HG03342 (cell line): Measurements from ENCODE around the gene IL31.
"Not testable (repeated sequence)": the region's sequence is repeated elsewhere in the genome, so short reads cannot be mapped to it uniquely, and the experiment has no call there.

ENCODE experiments used
- ATAC-seq: cut with Tn5 transposase; IDR thresholded peaks from one replicate; pipeline ENCODE4 v1.9.1; 2021; ENCODE audit warnings: mild to moderate bottlenecking, moderate library complexity; ENCODE audit not compliant: unreplicated experiment

The IL31 gene

DNA sequence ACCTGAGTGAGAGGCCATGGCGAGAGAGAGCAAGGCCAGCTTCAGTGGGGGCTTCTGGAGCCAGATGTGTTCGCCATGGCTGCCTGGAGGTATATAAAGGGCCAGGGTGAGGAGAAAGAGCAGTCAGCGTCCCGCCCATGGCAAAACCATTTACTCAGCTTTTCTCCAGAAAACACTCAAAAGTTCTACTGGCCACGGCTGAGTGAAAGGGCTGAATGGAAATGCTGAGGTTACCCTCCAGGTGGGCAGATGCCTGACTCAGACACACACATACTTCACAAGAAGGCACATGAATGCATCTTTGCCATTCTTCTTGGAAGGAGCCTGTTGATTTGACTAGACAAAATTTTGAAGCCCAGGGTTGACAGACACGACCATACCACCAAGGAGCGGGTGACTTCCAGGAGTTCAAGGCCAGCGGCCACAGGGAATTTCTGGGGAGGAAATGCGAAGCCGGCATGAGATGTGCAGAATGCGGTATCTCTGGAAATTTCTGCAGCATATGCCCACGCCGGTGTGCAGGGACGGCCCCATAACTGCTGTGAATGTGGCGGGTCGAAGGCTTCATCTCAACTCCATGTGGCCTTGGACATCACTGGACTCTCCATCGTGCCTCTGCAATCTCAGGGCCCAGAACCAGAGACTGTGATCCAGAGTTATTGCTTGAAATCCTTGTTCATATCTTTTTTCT is at the start of gene IL31:
TSS of gene IL31 (minus strand) at position 67 of the 691 bp plus-strand sequence. CDS start at position 18, 49 bp downstream.
- no peak for ATAC-seq

GRCh38 chr12:122216445-122216844 is 42.4 kb upstream of the IL31 start:
- ATAC-seq: no peak

DNA sequence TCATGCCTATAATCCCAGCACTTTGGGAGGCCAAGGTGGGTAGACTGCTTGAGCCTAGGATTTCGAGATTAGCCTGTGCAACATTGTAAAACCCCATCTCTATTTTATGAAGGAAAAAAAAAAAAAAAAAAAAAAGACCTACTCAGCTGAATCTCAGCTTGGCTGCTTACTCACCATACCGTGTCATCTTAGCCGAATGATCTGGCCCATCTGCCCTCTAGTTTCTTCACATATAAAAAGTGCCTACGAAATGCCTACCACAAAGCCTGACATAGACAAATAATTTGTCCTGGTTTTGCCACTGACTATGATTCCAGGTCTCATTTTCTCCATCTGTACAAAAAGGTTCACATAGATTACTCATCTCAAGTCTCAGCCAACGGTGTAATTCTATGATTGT is 41.8 kb upstream of the IL31 start:
- no peak for ATAC-seq

DNA sequence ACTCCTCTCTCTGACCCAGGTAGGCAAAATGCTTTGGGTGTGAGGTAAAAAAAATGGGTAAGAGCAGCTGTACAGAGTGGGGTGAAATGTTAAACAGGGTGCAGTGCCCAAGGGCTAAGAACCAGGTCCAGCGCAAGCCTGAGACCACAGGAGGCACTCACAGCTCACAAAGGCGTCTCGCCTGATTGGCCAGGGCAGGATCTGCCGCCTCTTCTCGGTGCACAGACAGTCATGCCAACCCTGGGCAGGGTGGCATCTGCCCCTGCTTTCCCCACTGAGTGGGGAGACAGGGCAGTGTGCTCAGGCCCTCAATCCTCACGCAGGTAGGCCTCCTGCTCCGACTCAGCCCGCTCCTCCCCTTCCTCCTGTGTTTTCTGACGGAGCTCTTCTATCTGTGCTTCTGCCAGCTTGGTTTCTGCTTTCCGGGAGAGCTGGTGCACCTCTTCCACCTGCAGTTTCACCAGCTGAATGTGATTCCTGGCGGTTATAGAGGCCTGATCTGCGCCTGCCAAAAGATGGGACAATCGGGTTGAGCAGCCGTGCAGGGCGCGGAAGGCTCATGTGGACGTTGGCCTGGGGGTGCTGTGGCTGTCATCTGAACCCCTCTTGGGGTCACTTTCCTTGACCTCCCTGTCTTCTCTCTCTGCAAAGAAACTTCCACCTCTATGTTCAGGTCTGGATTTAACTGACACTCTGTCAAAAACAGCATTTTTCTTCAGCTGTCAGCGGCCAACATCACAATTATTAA is 34.2 kb upstream of the IL31 start:
- no peak for ATAC-seq

DNA sequence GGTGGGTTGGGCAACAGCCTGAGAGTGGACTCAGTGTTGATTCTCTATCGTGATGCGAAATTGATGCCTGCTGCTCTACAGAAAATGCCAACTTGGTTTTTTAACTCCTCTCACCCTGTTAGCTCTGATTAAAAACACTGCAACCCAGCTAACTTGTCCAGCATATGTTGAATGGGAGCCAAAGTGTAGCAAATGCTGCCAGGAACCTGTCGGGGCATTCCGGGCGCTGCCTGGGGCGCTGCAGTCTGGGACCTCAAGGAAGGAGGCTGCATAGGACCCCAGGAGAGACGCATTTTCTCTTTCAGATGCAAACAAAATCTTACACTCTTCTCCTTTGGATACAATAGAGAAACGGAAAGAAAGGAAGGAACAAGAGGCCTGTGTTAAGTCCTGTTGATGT is 33.4 kb upstream of the IL31 start:
- no peak for ATAC-seq

DNA sequence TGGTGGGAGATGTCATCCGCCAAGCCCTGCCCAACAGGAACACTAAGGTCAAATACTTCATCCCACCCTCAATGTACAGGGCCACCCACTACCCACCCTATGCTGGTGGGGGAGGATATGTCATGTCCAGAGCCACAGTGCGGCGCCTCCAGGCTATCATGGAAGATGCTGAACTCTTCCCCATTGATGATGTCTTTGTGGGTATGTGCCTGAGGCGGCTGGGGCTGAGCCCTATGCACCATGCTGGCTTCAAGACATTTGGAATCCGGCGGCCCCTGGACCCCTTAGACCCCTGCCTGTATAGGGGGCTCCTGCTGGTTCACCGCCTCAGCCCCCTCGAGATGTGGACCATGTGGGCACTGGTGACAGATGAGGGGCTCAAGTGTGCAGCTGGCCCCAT is 33.0 kb upstream of the IL31 start:
- ATAC-seq: no peak

DNA sequence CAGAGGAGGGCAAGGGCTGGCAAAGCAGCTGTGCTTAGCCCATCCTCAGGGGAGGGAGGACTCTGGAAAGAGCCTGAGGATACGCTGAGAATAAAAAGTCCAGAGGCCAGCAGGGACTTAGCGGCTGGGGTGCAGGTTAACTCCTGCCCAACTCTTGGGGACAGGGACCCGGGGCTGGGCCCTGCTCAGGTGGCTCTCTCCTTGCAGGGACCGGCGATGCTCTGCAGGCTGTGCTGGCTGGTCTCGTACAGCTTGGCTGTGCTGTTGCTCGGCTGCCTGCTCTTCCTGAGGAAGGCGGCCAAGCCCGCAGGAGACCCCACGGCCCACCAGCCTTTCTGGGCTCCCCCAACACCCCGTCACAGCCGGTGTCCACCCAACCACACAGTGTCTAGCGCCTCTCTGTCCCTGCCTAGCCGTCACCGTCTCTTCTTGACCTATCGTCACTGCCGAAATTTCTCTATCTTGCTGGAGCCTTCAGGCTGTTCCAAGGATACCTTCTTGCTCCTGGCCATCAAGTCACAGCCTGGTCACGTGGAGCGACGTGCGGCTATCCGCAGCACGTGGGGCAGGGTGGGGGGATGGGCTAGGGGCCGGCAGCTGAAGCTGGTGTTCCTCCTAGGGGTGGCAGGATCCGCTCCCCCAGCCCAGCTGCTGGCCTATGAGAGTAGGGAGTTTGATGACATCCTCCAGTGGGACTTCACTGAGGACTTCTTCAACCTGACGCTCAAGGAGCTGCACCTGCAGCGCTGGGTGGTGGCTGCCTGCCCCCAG is 32.3 kb upstream of the IL31 start:
- ATAC-seq: no peak

DNA sequence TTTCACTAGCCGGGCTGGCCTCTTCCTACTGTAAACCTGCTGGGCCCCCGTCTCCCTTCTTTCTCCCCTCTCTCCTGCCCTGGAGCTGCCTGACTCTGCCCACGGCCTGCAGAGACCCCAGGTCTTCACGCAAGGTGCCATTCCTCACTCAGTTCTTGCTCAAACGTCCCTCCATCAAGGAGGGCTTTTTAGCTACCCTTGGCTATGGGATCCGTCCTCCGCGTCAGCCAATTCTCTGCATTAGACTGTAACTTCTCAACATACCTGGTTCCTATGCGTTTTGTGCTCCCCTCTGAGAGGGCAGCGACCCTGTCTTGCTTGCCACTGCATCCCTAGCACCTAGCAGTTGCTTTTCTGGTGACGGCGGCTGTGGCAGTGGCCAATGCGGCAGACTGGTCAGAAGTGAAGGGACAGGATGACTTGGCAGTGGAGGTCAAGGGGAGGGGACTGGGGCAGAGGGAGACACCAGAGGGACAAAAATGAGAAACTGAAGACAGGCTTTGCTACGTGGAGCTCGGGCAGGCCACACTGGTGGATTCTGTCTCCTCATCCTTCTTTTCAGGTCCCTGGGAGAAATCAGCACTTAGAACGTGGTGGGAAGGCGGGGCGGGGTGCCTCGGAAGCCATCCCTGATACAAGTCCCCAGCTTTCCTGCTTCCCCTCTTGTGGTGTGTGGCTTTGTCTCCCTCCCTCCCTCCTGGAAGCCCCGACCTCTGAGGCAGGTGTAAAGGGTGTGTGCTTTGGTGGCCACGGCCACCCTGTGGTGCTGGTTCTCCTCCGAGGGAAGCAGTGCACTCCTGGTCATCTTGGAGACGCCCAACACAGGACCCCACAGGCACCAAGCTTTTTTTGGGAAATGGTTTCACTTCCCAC is 31.3 kb upstream of the IL31 start:
- no peak for ATAC-seq

DNA sequence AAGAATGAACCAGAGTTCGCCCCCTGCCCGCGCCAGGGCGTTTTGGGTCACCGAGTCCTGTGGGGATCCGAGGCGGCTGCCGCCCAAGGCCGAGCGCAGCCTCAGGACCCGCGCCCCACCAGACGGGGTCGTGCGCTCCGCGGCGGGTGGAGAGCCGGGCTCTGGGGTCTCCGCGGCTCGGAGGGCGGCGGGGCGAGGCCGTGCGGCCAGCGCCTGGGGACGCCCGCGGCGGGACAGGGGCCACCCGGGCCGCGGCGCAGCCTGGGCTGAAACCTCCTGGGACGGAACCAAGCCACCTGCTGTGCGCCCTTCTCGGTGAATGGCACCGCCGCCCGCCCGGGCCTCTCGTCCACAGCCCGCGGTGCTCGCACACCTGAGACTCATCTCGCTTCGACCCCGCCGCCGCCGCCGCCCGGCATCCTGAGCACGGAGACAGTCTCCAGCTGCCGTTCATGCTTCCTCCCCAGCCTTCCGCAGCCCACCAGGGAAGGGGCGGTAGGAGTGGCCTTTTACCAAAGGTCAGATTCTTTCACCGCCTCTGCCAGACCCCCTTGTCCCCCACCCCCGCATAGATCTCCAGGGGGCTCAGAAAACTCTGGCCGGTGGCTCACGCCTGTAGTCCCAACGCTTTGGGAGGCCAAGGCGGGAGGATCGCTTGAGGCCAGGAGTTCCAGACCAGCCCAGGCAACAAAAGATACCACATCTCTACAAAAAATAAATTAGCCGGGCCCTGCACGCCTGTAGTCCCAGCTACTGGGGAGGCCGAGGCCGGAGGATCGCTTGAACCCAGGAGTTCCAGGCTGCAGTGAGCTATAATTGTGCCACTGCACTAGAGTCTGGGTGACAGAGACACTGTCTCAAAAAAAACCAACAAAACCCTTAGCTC is 30.4 kb upstream of the IL31 start:
- ATAC-seq: peak; percentile 18

DNA sequence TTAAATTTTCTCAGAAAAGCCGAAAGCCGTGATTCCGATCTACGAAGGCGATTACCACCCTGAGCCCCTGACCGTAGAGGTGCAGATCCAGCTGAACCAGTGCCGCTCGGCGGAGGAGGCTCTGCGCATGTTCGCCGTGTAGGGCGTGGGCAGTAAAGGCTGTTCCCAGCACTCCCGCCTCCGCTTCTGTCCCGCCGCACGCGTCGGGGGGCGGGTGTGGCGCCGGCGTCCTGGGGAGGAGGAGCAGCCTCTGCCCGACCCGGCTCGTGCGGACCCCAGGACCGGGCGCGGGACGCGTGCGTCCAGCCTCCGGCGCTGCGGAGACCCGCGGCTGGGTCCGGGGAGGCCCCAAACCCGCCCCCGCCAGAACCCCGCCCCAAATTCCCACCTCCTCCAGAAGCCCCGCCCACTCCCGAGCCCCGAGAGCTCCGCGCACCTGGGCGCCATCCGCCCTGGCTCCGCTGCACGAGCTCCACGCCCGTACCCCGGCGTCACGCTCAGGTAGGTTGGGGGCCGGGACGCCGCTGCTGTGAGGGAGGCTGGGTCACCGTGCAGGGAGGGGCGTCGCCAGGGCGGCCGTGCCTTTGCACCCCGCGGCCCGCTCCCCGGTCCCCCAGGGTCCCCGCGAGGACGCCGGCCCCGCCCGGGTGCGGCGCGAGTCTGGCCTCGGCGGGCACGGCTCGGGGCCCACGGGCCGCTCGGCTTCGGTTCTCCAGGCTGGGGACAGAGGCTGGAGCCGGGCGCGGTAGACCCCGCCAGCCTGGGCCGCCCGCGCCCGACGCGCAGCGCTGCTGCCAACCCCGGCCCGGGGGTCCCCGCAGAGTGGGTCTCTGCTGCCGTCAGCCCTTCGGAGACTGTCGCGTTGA is 29.5 kb upstream of the IL31 start, which contains the start of gene B3GNT4:
TSS of gene B3GNT4 (plus strand) at position 409 of the 866 bp plus-strand sequence. CDS start 910 bp downstream, outside the sequence.
- ATAC-seq: peak; percentile 41

DNA sequence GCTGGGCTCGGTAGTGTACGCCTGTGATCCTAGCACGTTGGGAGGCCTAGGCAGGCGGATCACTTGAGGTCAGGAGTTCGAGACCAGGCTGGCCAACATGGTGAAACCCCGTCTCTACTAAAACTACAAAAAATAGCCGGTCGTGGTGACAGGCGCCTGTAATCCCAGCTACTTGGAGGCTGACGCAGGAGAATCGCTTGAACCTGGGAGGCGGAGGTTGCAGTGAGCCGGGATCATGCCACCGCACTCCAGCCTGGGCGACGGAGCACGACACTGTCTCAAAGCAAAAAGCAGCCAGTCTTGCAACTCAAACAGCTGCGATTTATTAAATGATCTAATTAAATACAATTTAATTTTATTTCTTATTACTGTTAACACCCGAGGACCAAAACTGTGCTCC is 28.8 kb upstream of the IL31 start:
- ATAC-seq: not testable (repeated sequence)

GRCh38 chr12:122202017-122202416 is 28.0 kb upstream of the IL31 start:
- ATAC-seq: no peak

- ATAC-seq: no peak
These were observed 27.4 kb upstream of the IL31 start for GRCh38 chr12:122201381-122201780.

DNA sequence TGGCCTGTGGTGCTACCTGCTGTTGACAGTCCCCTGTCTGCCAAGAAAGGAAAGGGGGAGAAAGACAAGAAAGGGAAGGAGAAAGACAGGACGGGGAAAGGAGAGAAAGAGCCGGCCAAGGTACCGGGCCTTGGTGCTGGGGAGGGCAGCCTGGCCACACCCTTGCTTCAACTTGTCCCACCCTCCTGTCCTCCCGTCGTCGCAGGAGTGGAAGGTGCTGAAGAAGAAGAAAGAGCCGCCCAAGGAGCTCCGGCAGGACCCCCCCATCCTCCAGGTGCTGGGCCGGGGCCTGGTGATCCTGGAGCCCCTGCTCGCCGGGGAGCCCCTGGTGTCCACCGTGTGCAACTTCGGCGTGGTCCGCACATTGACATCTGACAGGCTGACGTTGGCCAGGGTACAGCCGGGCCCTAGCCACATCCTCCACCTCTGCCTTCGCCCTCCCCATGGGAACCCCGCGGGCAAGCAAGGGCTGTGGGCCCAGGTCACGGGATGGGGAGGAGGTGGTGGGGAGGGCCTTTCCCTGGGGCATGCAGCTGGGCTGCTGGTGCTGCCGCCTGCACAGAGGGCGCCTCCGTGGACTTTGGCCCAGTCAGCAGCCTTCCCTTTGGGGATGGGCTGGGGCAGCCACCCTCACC is 26.6 kb upstream of the IL31 start:
- no peak for ATAC-seq

DNA sequence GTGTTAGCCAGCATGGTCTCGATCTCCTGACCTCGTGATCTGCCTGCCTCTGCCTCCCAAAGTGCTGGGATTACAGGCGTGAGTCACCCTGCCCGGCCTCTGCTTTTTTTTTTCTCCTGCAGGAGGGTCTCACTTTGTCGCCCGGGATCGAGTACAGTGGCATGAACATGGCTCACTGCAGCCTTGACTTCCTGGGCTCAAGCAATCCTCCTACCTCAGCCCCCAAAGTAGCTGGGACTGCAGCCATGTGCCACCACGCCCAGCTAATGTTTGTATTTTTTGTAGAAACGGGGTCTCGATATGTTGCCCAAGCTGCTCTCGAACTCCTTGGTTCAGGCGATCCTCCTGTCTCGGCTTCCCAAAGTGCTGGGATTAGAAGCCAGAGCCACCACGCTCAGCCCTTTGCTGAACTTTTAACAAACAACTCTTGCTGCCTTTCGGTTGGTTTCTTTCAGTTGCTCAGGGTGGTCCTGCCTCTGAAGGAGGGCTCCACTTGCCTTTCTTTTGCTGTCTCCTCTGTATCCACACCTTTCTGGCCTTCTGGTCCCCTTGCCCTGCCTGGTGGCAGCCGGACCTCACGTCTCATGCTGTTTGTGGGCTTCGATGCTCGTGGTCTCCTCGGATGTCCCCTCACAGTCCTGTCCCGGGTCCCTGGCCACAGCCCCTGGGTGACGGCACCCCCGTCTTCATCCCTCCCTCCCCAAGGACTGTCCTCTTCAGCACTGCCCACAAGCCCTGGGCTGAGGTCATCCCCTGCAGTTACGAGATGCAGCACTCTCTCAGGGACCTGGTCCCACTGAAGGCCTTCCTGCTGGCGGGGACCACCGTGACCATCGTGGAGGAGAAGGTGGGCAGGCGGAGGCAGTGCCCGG is 25.7 kb upstream of the IL31 start:
- ATAC-seq: no peak

GRCh38 chr12:122197612-122197966 is 23.6 kb upstream of the IL31 start:
- no peak for ATAC-seq

GRCh38 chr12:122195405-122195804 is 21.4 kb upstream of the IL31 start:
- ATAC-seq: no peak
